EH (cell line): ENCODE results near the gene AFF2.

Experiments used
- DNase-seq: peaks from one replicate; pipeline ENCODE4 v3.0.0-alpha.2; 2015; ENCODE audit warnings: low read depth

Gene AFF2

GRCh38 chrX:148588649-148589310 lies 88.4 kb downstream of the AFF2 start:
- DNase-seq, result no peak

GRCh38 chrX:148592595-148592994 lies 92.2 kb downstream of the AFF2 start:
- DNase-seq, result no peak

GRCh38 chrX:148593146-148593545 lies 92.7 kb downstream of the AFF2 start:
- DNase-seq, result no peak

GRCh38 chrX:148593987-148594386 lies 93.6 kb downstream of the AFF2 start:
- DNase-seq, result no peak

- DNase-seq, result no peak
Observed at GRCh38 chrX:148599404-148599803, 99.0 kb downstream of the AFF2 start.

- no peak for DNase-seq
Observed at GRCh38 chrX:148600131-148600530, 99.7 kb downstream of the AFF2 start.

- DNase-seq, result no peak
Observed at GRCh38 chrX:148600581-148600980, 100.2 kb downstream of the AFF2 start.

- no peak for DNase-seq
Observed at GRCh38 chrX:148601034-148601433, 100.6 kb downstream of the AFF2 start.

- DNase-seq, result no peak
Observed at GRCh38 chrX:148609515-148610327, 109.3 kb downstream of the AFF2 start.

GRCh38 chrX:148610328-148610698 lies 109.9 kb downstream of the AFF2 start:
- no peak for DNase-seq

- no peak for DNase-seq
Observed at GRCh38 chrX:148611993-148612392, 111.6 kb downstream of the AFF2 start.

GRCh38 chrX:148612431-148612830 lies 112.0 kb downstream of the AFF2 start:
- no peak for DNase-seq

- DNase-seq, result no peak
Observed at GRCh38 chrX:148613636-148614035, 113.2 kb downstream of the AFF2 start.

GRCh38 chrX:148615491-148615890 lies 115.1 kb downstream of the AFF2 start:
- DNase-seq, result no peak

GRCh38 chrX:148618470-148619445 lies 118.3 kb downstream of the AFF2 start:
- no peak for DNase-seq

GRCh38 chrX:148620023-148620422 lies 119.6 kb downstream of the AFF2 start:
- no peak for DNase-seq

- DNase-seq, result no peak
Observed at GRCh38 chrX:148624951-148625474, 124.6 kb downstream of the AFF2 start.

GRCh38 chrX:148628621-148629020 lies 128.2 kb downstream of the AFF2 start:
- DNase-seq, result no peak

- no peak for DNase-seq
Observed at GRCh38 chrX:148629434-148629833, 129.0 kb downstream of the AFF2 start.

GRCh38 chrX:148632444-148632843 lies 132.0 kb downstream of the AFF2 start:
- no peak for DNase-seq

GRCh38 chrX:148633218-148633908 lies 132.9 kb downstream of the AFF2 start:
- DNase-seq, result no peak

- DNase-seq, result no peak
Observed at GRCh38 chrX:148634591-148634990, 134.2 kb downstream of the AFF2 start.
